ENCODE results near the gene ARHGAP26.

Gene ARHGAP26

GRCh38 chr5:143135832-143136551, 365.8 kb downstream of the ARHGAP26 start:
- Mint-ChIP-seq H3K27ac (peak overlapping the region in 1 of 2 donors; percentile 28), H3K36me3 (ENCODE audit: insufficient read depth) (peaks cover 6% of the 10 kb centered on the region), H3K9me3 (no peaks in the 10 kb centered on the region), H3K4me3 (no peak overlapping the region), H3K27me3 (no peaks in the 10 kb centered on the region), H3K4me1 (ENCODE audit: low read depth in 2 of 2) (peaks cover 6 to 8% of the 10 kb centered on the region in 2 donors)
- no peak for ATAC-seq (replicated peaks)
- DNase-seq: no peak

GRCh38 chr5:143138839-143139238, 368.7 kb downstream of the ARHGAP26 start:
- Mint-ChIP-seq H3K4me3 (no peak overlapping the region), H3K36me3 (ENCODE audit: insufficient read depth) (peaks cover 10% of the 10 kb centered on the region), H3K27me3 (no peaks in the 10 kb centered on the region), H3K4me1 (ENCODE audit: low read depth in 2 of 2) (peaks cover 5 to 6% of the 10 kb centered on the region in 2 donors), H3K27ac (no peak overlapping the region), H3K9me3 (no peaks in the 10 kb centered on the region)
- no peak for DNase-seq
- ATAC-seq (replicated peaks): no peak

GRCh38 chr5:143139585-143139984, 369.4 kb downstream of the ARHGAP26 start:
- ATAC-seq (replicated peaks) (no peak), DNase-seq (no peak)
- Mint-ChIP-seq H3K36me3 (ENCODE audit: insufficient read depth) (peaks cover 8% of the 10 kb centered on the region), H3K27me3 (no peaks in the 10 kb centered on the region), H3K27ac (peak overlapping the region in 1 of 2 donors; percentile 44), H3K4me3 (no peak overlapping the region), H3K9me3 (no peaks in the 10 kb centered on the region), H3K4me1 (ENCODE audit: low read depth in 2 of 2) (peaks cover 5 to 7% of the 10 kb centered on the region in 2 donors)

GRCh38 chr5:143140492-143141203, 370.5 kb downstream of the ARHGAP26 start:
- Mint-ChIP-seq H3K9me3 (no peaks in the 10 kb centered on the region), H3K27ac (peak overlapping the region in 1 of 2 donors; percentile 44), H3K36me3 (ENCODE audit: insufficient read depth) (peaks cover 8% of the 10 kb centered on the region), H3K4me3 (no peak overlapping the region), H3K27me3 (no peaks in the 10 kb centered on the region), H3K4me1 (ENCODE audit: low read depth in 2 of 2) (peaks cover 9 to 11% of the 10 kb centered on the region in 2 donors)
- ATAC-seq (replicated peaks) (no peak), DNase-seq (no peak)

- Mint-ChIP-seq H3K36me3 (ENCODE audit: insufficient read depth) (peaks cover 8% of the 10 kb centered on the region), H3K9me3 (no peaks in the 10 kb centered on the region), H3K4me1 (ENCODE audit: low read depth in 2 of 2) (peaks cover 9 to 11% of the 10 kb centered on the region in 2 donors), H3K4me3 (no peak overlapping the region), H3K27me3 (no peaks in the 10 kb centered on the region), H3K27ac (no peak overlapping the region)
- DNase-seq (no peak), ATAC-seq (replicated peaks) (no peak)
Observed at GRCh38 chr5:143141652-143142051, 371.5 kb downstream of the ARHGAP26 start.

- Mint-ChIP-seq H3K36me3 (ENCODE audit: insufficient read depth) (peaks cover 5% of the 10 kb centered on the region), H3K4me3 (no peak overlapping the region), H3K9me3 (no peaks in the 10 kb centered on the region), H3K4me1 (ENCODE audit: low read depth in 2 of 2) (peaks cover 9 to 11% of the 10 kb centered on the region in 2 donors), H3K27me3 (no peaks in the 10 kb centered on the region), H3K27ac (no peak overlapping the region)
- ATAC-seq (replicated peaks) (no peak), DNase-seq (no peak)
Observed at GRCh38 chr5:143142596-143143435, 372.6 kb downstream of the ARHGAP26 start.

GRCh38 chr5:143143973-143144372, 373.8 kb downstream of the ARHGAP26 start:
- Mint-ChIP-seq H3K9me3 (no peaks in the 10 kb centered on the region), H3K36me3 (ENCODE audit: insufficient read depth) (peaks cover 10% of the 10 kb centered on the region), H3K27me3 (no peaks in the 10 kb centered on the region), H3K4me3 (no peak overlapping the region), H3K4me1 (ENCODE audit: low read depth in 2 of 2) (peaks cover 4 to 11% of the 10 kb centered on the region in 2 donors), H3K27ac (no peak overlapping the region)
- ATAC-seq (replicated peaks): no peak
- no peak for DNase-seq

GRCh38 chr5:143145243-143146160, 375.3 kb downstream of the ARHGAP26 start:
- H3K4me3 Mint-ChIP-seq: no peak overlapping the region
- H3K9me3 Mint-ChIP-seq: no peaks in the 10 kb centered on the region
- peaks cover 4 to 11% of the 10 kb centered on the region in 2 donors for H3K4me1 Mint-ChIP-seq (ENCODE audit: low read depth in 2 of 2)
- no peaks in the 10 kb centered on the region for H3K27me3 Mint-ChIP-seq
- H3K27ac Mint-ChIP-seq: peak overlapping the region in 1 of 2 donors; percentile 15
- H3K36me3 Mint-ChIP-seq (ENCODE audit: insufficient read depth): peaks cover 16% of the 10 kb centered on the region
- DNase-seq (no peak), ATAC-seq (replicated peaks) (no peak)

- Mint-ChIP-seq H3K27me3 (no peaks in the 10 kb centered on the region), H3K27ac (no peak overlapping the region), H3K4me1 (ENCODE audit: low read depth in 2 of 2) (peaks cover 4 to 11% of the 10 kb centered on the region in 2 donors), H3K9me3 (no peaks in the 10 kb centered on the region), H3K36me3 (ENCODE audit: insufficient read depth) (peaks cover 16% of the 10 kb centered on the region), H3K4me3 (no peak overlapping the region)
- ATAC-seq (replicated peaks) (no peak), DNase-seq (no peak)
Observed at GRCh38 chr5:143146161-143146560, 376.0 kb downstream of the ARHGAP26 start.

- H3K27ac Mint-ChIP-seq: peak overlapping the region in 1 of 2 donors; percentile 20
- no peak for ATAC-seq (replicated peaks)
- peaks cover 13% of the 10 kb centered on the region for H3K36me3 Mint-ChIP-seq (ENCODE audit: insufficient read depth)
Observed at GRCh38 chr5:143147383-143147782, 377.2 kb downstream of the ARHGAP26 start.

GRCh38 chr5:143147902-143148301, 377.7 kb downstream of the ARHGAP26 start:
- ATAC-seq (replicated peaks): no peak
- Mint-ChIP-seq H3K9me3 (no peaks in the 10 kb centered on the region), H3K27ac (peak overlapping the region in 1 of 2 donors; percentile 20), H3K4me3 (no peak overlapping the region), H3K4me1 (ENCODE audit: low read depth in 2 of 2) (peaks cover 8 to 11% of the 10 kb centered on the region in 2 donors), H3K36me3 (ENCODE audit: insufficient read depth) (peaks cover 13% of the 10 kb centered on the region), H3K27me3 (no peaks in the 10 kb centered on the region)
- no peak for DNase-seq

More at GRCh38 chr5:143147383-143147782, 377.2 kb downstream of the ARHGAP26 start:
- H3K9me3 Mint-ChIP-seq: no peaks in the 10 kb centered on the region
- no peak overlapping the region for H3K4me3 Mint-ChIP-seq
- H3K4me1 Mint-ChIP-seq (ENCODE audit: low read depth in 2 of 2): peaks cover 8 to 11% of the 10 kb centered on the region in 2 donors
- no peaks in the 10 kb centered on the region for H3K27me3 Mint-ChIP-seq
- DNase-seq: no peak

GRCh38 chr5:143148771-143149170, 378.6 kb downstream of the ARHGAP26 start:
- Mint-ChIP-seq H3K9me3 (no peaks in the 10 kb centered on the region), H3K4me3 (no peak overlapping the region), H3K27me3 (no peaks in the 10 kb centered on the region), H3K36me3 (ENCODE audit: insufficient read depth) (peaks cover 14% of the 10 kb centered on the region), H3K4me1 (ENCODE audit: low read depth in 2 of 2) (peaks cover 5 to 9% of the 10 kb centered on the region in 2 donors), H3K27ac (no peak overlapping the region)
- no peak for ATAC-seq (replicated peaks)
- no peak for DNase-seq

All from effector memory CD8-positive, alpha-beta T cell (primary cell).